HG03558 (cell line): ENCODE data around the gene PTGIR.

Experiments used
- ATAC-seq: cut with Tn5 transposase; IDR thresholded peaks from one replicate; pipeline ENCODE4 v1.9.1; 2021; ENCODE audit warnings: moderate number of reproducible peaks; ENCODE audit not compliant: unreplicated experiment; ENCODE audit errors: extremely low read depth

The PTGIR gene

GRCh38 chr19:46602392-46603194, 22.3 kb downstream of the PTGIR start:
- no peak for ATAC-seq

DNA sequence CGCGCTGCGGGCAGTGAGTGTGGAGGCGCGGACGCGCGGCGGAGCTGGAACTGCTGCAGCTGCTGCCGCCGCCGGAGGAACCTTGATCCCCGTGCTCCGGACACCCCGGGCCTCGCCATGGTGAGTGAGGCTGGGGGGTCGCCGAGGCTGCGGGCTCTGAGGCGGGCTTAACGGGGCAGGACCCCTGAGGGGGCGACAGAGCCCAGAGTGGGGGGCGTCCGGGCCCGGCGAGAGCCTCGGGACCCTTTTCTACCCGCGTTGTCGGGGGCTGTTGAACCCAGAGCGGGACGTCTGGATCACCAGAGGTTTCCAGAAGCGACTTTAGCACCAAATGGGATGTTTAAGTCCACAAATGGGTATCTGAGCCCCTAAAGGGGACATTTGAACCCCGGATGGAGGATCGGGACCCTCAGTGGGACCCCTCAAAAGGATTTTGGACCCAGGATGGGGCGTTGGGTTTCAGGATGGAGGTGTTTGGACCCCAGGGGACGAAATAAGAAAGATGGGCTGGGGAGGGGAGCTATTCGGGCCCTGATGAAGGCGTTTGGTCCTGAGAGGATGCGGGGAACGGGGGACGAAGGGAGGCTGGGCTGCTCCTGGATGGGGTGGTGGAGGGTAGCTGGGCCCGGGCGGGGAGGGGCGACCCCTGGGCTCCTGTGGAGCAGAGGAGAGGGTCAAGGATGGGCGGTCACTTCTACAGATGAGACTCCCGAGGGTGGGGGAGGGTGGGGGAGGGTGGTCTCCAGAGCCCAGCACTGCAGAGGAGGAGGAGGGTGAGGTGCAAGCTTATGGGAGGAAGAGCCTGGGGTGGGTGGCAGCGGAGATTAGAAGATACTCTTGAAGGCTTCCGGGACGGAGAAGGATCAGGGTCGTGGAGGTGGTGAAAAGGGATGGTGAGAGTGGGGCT, 23.3 kb downstream of the PTGIR start, which contains the start of gene CALM3:
TSS of gene CALM3 (plus strand) at position 13 of the 907 bp plus-strand sequence. CDS start at position 118, 105 bp downstream.
- peak; percentile 4 for ATAC-seq

GRCh38 chr19:46600384-46601317, 24.2 kb downstream of the PTGIR start:
- ATAC-seq, result peak; percentile 57

- no peak for ATAC-seq
Measured at GRCh38 chr19:46599716-46600373, 25.0 kb downstream of the PTGIR start.

- ATAC-seq, result no peak
Measured at GRCh38 chr19:46598372-46598917, 26.4 kb downstream of the PTGIR start.

DNA sequence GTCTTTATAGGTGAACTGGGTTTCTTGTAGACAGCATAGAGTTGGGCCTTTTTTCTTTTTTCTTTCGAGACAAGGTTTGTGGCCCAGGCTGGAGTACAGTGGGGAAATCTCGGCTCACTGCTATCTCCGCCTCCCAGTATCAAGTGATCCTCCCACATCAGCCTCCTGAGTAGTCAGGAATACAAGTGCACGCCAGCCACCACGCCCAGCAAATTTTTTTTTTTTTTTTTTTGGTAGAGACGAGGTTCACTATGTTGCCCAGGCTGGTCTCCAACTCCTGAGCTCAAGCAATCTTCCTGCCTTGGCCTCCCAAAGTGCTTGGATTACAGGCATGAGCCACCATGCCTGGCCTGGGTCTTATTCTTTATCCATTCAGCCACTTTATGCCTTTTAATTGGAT, 28.9 kb downstream of the PTGIR start:
- no peak for ATAC-seq

GRCh38 chr19:46591870-46592269, 33.0 kb downstream of the PTGIR start:
- no peak for ATAC-seq

DNA sequence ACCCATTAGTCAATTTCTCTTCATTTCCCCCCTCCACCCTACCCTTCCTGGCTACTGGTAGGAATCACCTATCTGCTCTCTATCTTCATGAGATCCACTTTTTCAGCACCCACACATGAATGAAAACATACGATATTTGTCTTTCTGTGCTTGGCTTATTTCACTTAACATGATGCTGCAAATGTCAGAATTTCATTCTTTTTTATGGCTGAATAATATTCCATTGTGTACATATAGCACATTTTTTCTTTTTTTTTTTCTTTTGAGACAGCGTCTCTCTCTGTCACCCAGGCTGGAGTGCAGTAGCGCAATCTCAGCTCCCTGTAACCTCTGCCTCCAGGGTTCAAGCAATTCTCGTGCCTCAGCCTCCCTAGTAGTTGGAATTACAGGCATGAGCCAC, 33.6 kb downstream of the PTGIR start:
- no peak for ATAC-seq

DNA sequence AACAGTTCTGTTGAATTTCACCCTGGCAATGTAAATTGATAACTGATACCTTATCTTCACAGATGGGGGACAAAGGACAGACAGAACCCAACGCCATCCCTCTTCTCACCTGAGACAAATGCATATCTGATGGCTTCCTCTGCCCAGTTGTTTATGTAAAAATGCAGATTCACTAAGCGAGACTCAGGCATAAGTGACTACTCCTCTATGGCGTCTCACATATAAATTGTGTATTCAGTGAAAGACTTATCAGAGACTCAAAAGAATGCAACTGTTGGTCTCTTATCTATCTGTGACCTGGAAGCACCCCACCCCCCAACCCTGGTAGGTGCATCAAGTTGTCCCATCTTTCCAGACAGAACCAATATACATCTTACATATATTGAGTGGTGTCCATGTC, 37.0 kb downstream of the PTGIR start:
- ATAC-seq, result no peak

DNA sequence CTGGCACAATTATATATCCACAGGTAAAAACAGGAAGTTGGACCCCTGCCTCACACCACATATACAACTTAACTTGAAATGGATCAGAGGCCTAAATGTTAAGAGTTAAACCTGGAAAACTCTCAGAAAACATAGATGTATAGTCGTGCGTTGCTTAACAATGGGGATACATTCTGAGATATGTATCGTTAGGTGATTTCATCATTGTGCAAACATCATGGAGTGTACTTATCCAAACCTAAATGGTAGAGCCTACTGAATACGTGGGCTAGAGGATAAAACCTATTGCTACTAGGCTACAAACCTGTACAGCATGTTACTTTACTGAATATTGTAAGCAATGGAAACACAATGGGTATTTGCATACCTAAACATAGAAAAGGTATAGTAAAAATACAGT, 38.6 kb downstream of the PTGIR start:
- ATAC-seq, result no peak

DNA sequence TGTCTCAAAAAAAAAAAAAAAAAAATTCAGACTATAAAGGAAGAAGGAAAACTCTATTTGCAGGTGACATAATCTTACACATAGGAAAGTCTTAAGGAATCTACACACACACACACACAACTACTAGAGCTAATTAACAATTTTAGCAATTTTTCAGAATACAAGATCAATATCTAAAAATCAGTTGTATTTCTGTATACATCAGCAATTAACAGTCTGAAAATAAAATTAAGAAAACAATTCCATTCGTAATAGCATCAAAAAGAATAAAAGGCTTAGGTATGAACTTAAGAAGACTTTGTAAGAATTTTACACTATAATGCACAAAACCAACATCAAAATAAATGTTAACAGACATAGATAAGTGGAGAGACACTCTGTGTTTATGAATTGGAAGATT, 39.4 kb downstream of the PTGIR start:
- ATAC-seq, result no peak

- ATAC-seq, result no peak
Measured at GRCh38 chr19:46580247-46580646, 44.6 kb downstream of the PTGIR start.

GRCh38 chr19:46579361-46579879, 45.5 kb downstream of the PTGIR start:
- no peak for ATAC-seq

- ATAC-seq, result no peak
Measured at GRCh38 chr19:46578450-46578849, 46.4 kb downstream of the PTGIR start.

GRCh38 chr19:46574533-46574932, 50.4 kb downstream of the PTGIR start:
- no peak for ATAC-seq

DNA sequence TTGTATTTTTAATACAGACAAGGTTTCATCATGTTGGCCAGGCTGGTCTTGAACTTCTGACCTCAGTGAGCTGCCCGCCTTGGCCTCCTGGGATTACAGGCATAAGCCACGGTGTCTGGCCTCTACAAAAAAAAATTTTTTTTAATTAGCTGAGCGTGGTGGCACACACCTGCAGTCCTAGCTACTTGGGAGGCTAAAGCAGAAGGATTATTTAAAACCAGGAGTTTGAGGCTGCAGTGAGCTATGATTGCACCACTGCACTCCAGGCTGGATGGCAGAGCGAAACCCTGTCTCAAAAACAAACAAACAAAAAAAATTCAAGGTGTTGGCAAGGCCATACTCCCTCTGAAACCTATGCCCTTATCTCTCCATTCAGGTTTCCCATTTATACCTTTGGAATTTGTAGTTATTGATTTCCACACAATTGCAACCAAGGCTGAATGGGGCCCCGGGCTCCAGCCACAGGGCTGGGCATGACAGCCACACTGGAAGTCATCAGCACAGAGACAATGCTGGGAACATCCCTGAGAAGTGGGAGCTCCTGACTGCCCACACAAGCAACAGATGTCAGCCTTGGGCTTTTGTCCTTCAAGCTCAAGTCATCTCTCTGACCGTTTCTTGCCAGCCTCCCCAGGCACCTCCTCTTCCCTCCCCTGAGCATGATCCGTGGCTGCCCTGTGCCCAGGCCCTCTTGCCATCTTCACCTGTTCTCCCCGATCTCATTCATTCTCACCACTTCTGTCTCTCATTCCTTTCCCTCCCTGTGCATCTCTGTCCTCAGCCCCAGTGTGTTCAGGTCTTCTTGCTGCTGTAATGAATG, 51.0 kb downstream of the PTGIR start:
- no peak for ATAC-seq

- ATAC-seq, result no peak
Measured at GRCh38 chr19:46571495-46571894, 53.4 kb downstream of the PTGIR start.
